HTR-8/SVneo (cell line): Measurements from ENCODE around the gene CYP3A5.
"Not testable (repeated sequence)": the region's sequence is repeated elsewhere in the genome, so short reads cannot be mapped to it uniquely, and the experiment has no call there.

Experiments used
- DNase-seq: peaks from one replicate; pipeline ENCODE4 v3.0.0; 2011; ENCODE audit warnings: low spot score, mixed read lengths; ENCODE audit not compliant: insufficient read length
- FAIRE-seq: peaks from 2 replicates; lab custom pipeline; 2011; peaks lifted over from hg19 to GRCh38; lab: Jason Lieb, UNC

Gene CYP3A5

GRCh38 chr7:99679400-99680191 is at the start of gene CYP3A5:
CYP3A5 (minus strand) TSS chr7:99679996; CDS start chr7:99679896, 100 bp downstream.
- no peak for FAIRE-seq

GRCh38 chr7:99728615-99729014 is 48.8 kb upstream of the CYP3A5 start:
- no peak for DNase-seq
- no peak for FAIRE-seq

More at GRCh38 chr7:99679400-99680191, at the start of gene CYP3A5:
- DNase-seq: no peak

GRCh38 chr7:99723201-99723600 is 43.4 kb upstream of the CYP3A5 start:
- FAIRE-seq, DNase-seq: not testable (repeated sequence)

- no peak for FAIRE-seq
- no peak for DNase-seq
These were observed 41.2 kb upstream of the CYP3A5 start for GRCh38 chr7:99720800-99721595.

- no peak for FAIRE-seq
- no peak for DNase-seq
These were observed 40.4 kb upstream of the CYP3A5 start for GRCh38 chr7:99719996-99720769.

GRCh38 chr7:99713995-99714570 is 34.3 kb upstream of the CYP3A5 start:
- FAIRE-seq (no peak), DNase-seq (no peak)

- FAIRE-seq (no peak), DNase-seq (no peak)
These were observed 30.2 kb upstream of the CYP3A5 start for GRCh38 chr7:99709838-99710578.

GRCh38 chr7:99709260-99709659 is 29.5 kb upstream of the CYP3A5 start:
- FAIRE-seq: no peak
- no peak for DNase-seq

- DNase-seq: no peak
- no peak for FAIRE-seq
These were observed 27.3 kb upstream of the CYP3A5 start for GRCh38 chr7:99707096-99707495.

- no peak for FAIRE-seq
- no peak for DNase-seq
These were observed 20.1 kb upstream of the CYP3A5 start for GRCh38 chr7:99699946-99700345.

GRCh38 chr7:99698867-99699730 is 19.3 kb upstream of the CYP3A5 start:
- DNase-seq, FAIRE-seq: not testable (repeated sequence)

GRCh38 chr7:99694912-99695304 is 15.1 kb upstream of the CYP3A5 start:
- DNase-seq (no peak), FAIRE-seq (no peak)

- DNase-seq (no peak), FAIRE-seq (no peak)
These were observed 14.6 kb upstream of the CYP3A5 start for GRCh38 chr7:99694201-99694911.

- FAIRE-seq (no peak), DNase-seq (no peak)
These were observed 13.8 kb upstream of the CYP3A5 start for GRCh38 chr7:99693427-99694200.

GRCh38 chr7:99693100-99693426 is 13.3 kb upstream of the CYP3A5 start:
- DNase-seq (no peak), FAIRE-seq (no peak)

- DNase-seq, FAIRE-seq: not testable (repeated sequence)
These were observed 12.8 kb upstream of the CYP3A5 start for GRCh38 chr7:99692563-99692962.

GRCh38 chr7:99691658-99692057 is 11.9 kb upstream of the CYP3A5 start:
- not testable (repeated sequence) for DNase-seq, FAIRE-seq
